ENCODE measurements around the gene RCC2. TPM values are rescaled to one million over a fixed set of nuclear protein-coding genes. Genes with fewer than 3 reads are reported as not detected.

RCC2 gene
- total RNA-seq, 1 donor from 2014 or later = 65.8 TPM

DNA sequence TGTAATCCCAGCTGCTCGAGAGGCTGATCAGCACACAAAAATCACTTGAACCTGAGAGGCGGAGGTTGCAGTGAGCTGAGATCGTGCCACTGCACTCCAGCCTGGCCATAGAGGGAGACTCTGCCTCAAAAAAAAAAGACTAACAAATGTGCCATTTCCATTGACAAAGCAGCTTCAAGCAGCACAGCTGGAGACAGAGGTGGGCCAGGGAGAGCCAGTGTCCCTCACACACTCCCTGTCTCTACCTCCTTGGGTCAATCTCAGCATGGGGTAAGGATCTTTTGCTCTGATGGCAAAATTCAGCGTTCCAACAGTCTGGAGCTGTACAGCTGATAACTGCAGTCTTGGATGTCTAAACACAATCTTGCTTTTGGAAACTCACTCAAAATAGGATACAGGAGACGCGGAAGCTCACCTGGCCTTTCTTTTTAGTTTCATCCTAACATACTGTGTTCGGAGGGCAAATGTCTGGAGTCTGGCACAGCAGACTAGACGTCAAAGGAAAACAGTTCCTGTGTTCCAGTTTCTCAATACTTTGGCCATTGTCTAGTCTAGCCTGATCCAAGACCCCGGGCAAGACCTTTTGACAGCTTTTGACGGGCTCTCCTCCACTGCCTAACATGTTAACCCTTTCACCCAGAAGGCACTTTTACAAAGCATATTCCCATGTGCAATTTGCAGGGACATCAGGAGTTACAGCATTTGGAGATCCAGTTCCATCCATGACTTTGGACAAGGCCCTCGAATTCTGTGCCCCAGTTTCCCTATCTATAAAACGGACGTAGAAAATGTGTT lies 2.9 kb downstream of the RCC2 start:
- DNase-seq = no peak
- intact Hi-C loops (cut with DNase I) = no loop called here
- no peak for ATAC-seq
- Histone ChIP-seq H3K9me3 (no peaks in the 10 kb centered on the region), H3K27me3 (ENCODE audit: low read depth) (no peaks in the 10 kb centered on the region), H3K4me3 (peak overlapping the region; percentile 82), H3K36me3 (peaks cover 20% of the 10 kb centered on the region), H3K27ac (peak overlapping the region; percentile 47), H3K4me1 (peaks cover 35% of the 10 kb centered on the region)
- TF ChIP-seq, protein P1, sequence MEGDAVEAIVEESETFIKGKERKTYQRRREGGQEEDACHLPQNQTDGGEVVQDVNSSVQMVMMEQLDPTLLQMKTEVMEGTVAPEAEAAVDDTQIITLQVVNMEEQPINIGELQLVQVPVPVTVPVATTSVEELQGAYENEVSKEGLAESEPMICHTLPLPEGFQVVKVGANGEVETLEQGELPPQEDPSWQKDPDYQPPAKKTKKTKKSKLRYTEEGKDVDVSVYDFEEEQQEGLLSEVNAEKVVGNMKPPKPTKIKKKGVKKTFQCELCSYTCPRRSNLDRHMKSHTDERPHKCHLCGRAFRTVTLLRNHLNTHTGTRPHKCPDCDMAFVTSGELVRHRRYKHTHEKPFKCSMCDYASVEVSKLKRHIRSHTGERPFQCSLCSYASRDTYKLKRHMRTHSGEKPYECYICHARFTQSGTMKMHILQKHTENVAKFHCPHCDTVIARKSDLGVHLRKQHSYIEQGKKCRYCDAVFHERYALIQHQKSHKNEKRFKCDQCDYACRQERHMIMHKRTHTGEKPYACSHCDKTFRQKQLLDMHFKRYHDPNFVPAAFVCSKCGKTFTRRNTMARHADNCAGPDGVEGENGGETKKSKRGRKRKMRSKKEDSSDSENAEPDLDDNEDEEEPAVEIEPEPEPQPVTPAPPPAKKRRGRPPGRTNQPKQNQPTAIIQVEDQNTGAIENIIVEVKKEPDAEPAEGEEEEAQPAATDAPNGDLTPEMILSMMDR (IDR thresholded peaks at IDR 0.05) = no peak

DNA sequence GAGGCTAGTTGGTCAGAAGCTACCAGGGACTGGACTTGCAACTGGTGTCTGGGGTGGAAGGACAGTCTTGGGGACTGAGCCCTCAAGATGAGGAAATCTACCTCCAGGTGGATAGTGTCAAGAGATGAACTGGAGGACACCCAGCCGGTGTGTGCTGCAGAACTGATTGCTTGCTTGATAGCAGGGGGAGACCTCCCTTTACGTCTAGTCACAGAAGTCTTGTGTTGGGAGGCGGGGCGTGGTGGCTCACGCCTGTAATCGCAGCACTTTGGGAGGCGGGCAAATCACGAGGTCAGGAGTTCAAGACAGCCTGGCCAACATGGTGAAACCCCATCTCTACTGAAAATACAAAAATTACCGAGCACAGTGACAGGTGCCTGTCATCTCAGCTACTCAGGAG lies 4.9 kb downstream of the RCC2 start:
- peaks cover 22% of the 10 kb centered on the region for H3K36me3 ChIP-seq
- DNase-seq (no peak), ATAC-seq (no peak)
- no peaks in the 10 kb centered on the region for H3K27me3 ChIP-seq (ENCODE audit: low read depth)
- no peak overlapping the region for H3K4me3 ChIP-seq
- peaks cover 21% of the 10 kb centered on the region for H3K4me1 ChIP-seq
- no peak overlapping the region for H3K27ac ChIP-seq
- intact Hi-C loops (cut with DNase I) = no loop called here
- no peaks in the 10 kb centered on the region for H3K9me3 ChIP-seq
- TF ChIP-seq, protein P1 (IDR thresholded peaks at IDR 0.05) = no peak

DNA sequence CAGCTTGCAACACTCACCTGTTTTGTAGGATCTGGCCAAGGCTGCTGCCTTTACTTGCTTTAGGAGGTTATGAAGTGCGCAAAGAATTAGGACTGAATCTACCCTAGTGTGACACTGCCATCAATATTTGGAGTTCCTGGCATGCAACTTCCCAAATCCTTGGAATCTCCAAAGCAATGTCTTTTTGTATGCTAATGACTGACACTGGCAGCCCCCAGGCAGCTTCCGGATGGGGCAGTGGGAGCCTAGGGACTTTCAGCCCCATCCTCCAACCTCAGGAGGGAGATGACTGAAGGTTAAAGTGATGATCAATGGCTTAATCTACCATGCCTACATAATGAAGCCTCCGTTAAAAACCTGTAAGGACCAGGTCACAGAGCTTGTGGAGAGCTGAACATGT lies 5.5 kb downstream of the RCC2 start:
- ATAC-seq = no peak
- no peaks in the 10 kb centered on the region for H3K27me3 ChIP-seq (ENCODE audit: low read depth)
- intact Hi-C loops (cut with DNase I) = no loop called here

DNA sequence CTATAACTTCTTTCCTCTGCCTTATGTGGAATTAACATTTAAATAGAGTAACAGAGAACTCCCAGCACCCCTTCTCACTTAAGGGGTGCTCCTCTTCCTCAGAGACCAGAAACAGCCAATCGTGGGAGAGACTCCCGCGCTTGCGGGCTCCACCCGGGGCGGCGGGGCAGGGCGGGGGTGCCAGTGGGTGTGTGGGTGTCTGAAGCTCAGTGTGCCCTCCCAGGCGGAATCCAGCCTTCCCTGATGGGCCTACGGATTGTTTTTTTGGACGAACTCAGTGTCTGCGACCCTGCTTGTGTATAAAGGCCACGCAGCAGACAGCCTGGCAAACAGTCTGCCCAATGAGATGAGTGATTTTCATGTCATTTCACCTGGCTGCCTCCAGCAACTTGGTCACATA lies 6.2 kb downstream of the RCC2 start:
- peaks cover 32% of the 10 kb centered on the region for H3K4me1 ChIP-seq
- no peak for DNase-seq
- TF ChIP-seq, protein P1 (IDR thresholded peaks at IDR 0.05) = no peak

More for the DNA sequence above, 5.5 kb downstream of the RCC2 start:
- no peak for DNase-seq
- TF ChIP-seq, protein P1 (IDR thresholded peaks at IDR 0.05) = no peak
- Histone ChIP-seq H3K4me3 (no peak overlapping the region), H3K27ac (no peak overlapping the region), H3K9me3 (no peaks in the 10 kb centered on the region), H3K36me3 (peaks cover 28% of the 10 kb centered on the region), H3K4me1 (peaks cover 27% of the 10 kb centered on the region)

DNA sequence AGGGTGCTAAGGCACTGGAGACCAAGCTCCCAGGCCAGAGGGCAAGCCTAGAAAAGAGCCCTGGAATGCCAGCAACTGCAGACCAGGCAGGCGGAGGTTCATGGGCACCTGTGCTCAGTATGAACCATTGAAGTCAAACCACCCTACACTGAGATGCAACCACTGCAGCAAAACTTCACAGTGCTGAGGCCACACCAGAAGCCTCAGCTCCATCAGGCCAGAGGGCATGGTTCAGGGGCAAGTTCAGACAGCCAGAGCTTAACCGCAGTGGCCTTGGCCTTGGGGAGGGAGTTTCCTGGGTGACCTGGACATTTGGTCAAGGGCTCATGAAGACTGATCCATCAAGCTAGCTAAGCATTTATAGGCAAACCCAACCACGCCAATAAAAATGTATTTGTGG lies 7.1 kb downstream of the RCC2 start:
- intact Hi-C loops (cut with DNase I) = no loop called here
- Histone ChIP-seq H3K36me3 (peaks cover 44% of the 10 kb centered on the region), H3K4me3 (no peak overlapping the region), H3K27ac (no peak overlapping the region), H3K9me3 (no peaks in the 10 kb centered on the region), H3K27me3 (ENCODE audit: low read depth) (no peaks in the 10 kb centered on the region), H3K4me1 (peaks cover 32% of the 10 kb centered on the region)
- no peak for ATAC-seq
- TF ChIP-seq, protein P1 (IDR thresholded peaks at IDR 0.05) = no peak
- no peak for DNase-seq

More for the DNA sequence above, 6.2 kb downstream of the RCC2 start:
- ATAC-seq = no peak
- Histone ChIP-seq H3K27me3 (ENCODE audit: low read depth) (no peaks in the 10 kb centered on the region), H3K36me3 (peaks cover 35% of the 10 kb centered on the region), H3K9me3 (no peaks in the 10 kb centered on the region), H3K4me3 (no peak overlapping the region), H3K27ac (no peak overlapping the region)
- intact Hi-C loops (cut with DNase I) = no loop called here

Data from lower lobe of right lung (tissue), 2 donors.